A673 (cell line): ENCODE results near the gene ZFHX2. TPM values are rescaled to one million over a fixed set of nuclear protein-coding genes. Genes with fewer than 3 reads are reported as not detected.

Experiments used
- BruUV-seq: library from RNA; stranded (reverse); fragments of 400-500 nt; replicated peaks from 2 replicates; lab custom pipeline; 2021; lab: Mats Ljungman, UMichigan
- CTCF ChIA-PET: fragments of 300-600 bp; sonication (Branson Sonifier 250); formaldehyde crosslinking; loops from one replicate; lab custom pipeline; 2022; ENCODE audit warnings: antibody characterized with exemption; lab: Charles Lee
- POLR2A ChIA-PET: fragments of 300-600 bp; sonication (Branson Sonifier 250); formaldehyde crosslinking; loops from one replicate; lab custom pipeline; 2022; ENCODE audit warnings: antibody characterized with exemption; ENCODE audit not compliant: low non-redundant PET; lab: Charles Lee
- DNase-seq: peaks from one replicate; pipeline ENCODE4 v3.0.0-alpha.2; 2015; ENCODE audit warnings: low spot score
- H3K27ac ChIP-seq: fragments of 200-600 bp; sonication (generic); 2 replicates; pipeline ENCODE4 v1.5.1; 2016; ENCODE audit warnings: mixed run types, low read depth, mild to moderate bottlenecking, mixed read lengths, antibody characterized with exemption, low read length; ENCODE audit not compliant: poor library complexity, severe bottlenecking
- H3K27me3 ChIP-seq: fragments of 200-600 bp; sonication (generic); replicated peaks from 2 replicates; pipeline ENCODE4 v1.6.1; 2017; ENCODE audit warnings: mixed run types, low read depth, mild to moderate bottlenecking, mixed read lengths, antibody characterized with exemption, low read length; ENCODE audit not compliant: insufficient read depth, poor library complexity
- H3K36me3 ChIP-seq: fragments of 200-600 bp; sonication (generic); 2 replicates; pipeline ENCODE4 v1.6.1; 2016; ENCODE audit warnings: mixed run types, mild to moderate bottlenecking, mixed read lengths, antibody characterized with exemption, low read length; ENCODE audit not compliant: insufficient read depth, poor library complexity, severe bottlenecking
- H3K4me1 ChIP-seq: fragments of 200-600 bp; sonication (generic); 2 replicates; pipeline ENCODE4 v1.6.1; 2017; ENCODE audit warnings: mixed run types, mild to moderate bottlenecking, mixed read lengths, antibody characterized with exemption, low read length; ENCODE audit not compliant: insufficient read depth, poor library complexity, severe bottlenecking
- H3K4me3 ChIP-seq: fragments of 200-600 bp; sonication (generic); 2 replicates; pipeline ENCODE4 v1.5.1; 2016; ENCODE audit warnings: low read depth, mixed run types, mild to moderate bottlenecking, mixed read lengths, low read length; ENCODE audit not compliant: poor library complexity, severe bottlenecking
- H3K9me3 ChIP-seq: fragments of 200-600 bp; sonication (generic); 2 replicates; pipeline ENCODE4 v1.6.1; 2016; ENCODE audit warnings: mixed run types, low read depth, mild to moderate bottlenecking, mixed read lengths, antibody characterized with exemption, low read length; ENCODE audit not compliant: poor library complexity, severe bottlenecking
- EZH2 ChIP-seq: fragments of 200-600 bp; sonication (generic); IDR thresholded peaks from 2 replicates; pipeline ENCODE4 v1.6.1; 2017; ENCODE audit warnings: borderline replicate concordance, low read depth, mild to moderate bottlenecking, mixed read lengths, antibody characterized with exemption, low read length; ENCODE audit not compliant: poor library complexity, severe bottlenecking
- intact Hi-C: fragments of 100-400 bp; cut with micrococcal nuclease; formaldehyde crosslinking; loops from one replicate; pipeline ENCODE4 v1.10.0; 2022; ENCODE audit not compliant: unreplicated experiment
- total RNA-seq: library from RNA; stranded (reverse); gene quantifications from 2 replicates; pipeline ENCODE4 v1.2.3, GENCODE V29; 2021
- TF ChIP-seq, protein P1 (sequence below): fragments of 300-800, 200-600 bp; sonication (generic); conservative IDR thresholded peaks from 2 replicates; pipeline ENCODE4 v1.5.1; 2017; ENCODE audit warnings: low read depth, mild to moderate bottlenecking, antibody characterized with exemption, low read length, moderate library complexity, mixed read lengths

Gene ZFHX2
- total RNA-seq, 1 experiment from 2014 or later, result 4.8 TPM

DNA sequence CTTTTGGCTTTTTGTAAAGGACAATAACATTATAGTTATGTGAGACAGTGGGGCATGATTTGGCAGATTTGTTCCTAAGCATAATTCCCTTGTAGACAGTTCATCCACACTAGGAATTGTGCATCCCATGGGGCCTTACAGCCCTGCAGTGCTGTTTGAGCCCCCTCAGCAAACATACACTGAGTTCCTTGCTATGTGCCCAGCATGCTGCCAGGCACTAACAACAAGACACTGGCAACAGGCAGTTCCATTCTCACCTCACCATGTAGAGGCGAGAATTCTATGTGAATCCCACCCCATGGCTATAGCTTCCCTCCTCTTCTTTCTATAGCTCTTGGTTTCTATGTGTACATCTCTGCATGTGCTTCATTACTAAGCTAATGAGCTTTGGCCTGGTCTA lies 6.4 kb upstream of the ZFHX2 start:
- H3K27me3 ChIP-seq, result no peaks in the 10 kb centered on the region
- peaks cover 11% of the 10 kb centered on the region for H3K36me3 ChIP-seq
- peak overlapping the region; percentile 96 for H3K27ac ChIP-seq
- TF ChIP-seq EZH2, result no peak
- TF ChIP-seq, protein P1, sequence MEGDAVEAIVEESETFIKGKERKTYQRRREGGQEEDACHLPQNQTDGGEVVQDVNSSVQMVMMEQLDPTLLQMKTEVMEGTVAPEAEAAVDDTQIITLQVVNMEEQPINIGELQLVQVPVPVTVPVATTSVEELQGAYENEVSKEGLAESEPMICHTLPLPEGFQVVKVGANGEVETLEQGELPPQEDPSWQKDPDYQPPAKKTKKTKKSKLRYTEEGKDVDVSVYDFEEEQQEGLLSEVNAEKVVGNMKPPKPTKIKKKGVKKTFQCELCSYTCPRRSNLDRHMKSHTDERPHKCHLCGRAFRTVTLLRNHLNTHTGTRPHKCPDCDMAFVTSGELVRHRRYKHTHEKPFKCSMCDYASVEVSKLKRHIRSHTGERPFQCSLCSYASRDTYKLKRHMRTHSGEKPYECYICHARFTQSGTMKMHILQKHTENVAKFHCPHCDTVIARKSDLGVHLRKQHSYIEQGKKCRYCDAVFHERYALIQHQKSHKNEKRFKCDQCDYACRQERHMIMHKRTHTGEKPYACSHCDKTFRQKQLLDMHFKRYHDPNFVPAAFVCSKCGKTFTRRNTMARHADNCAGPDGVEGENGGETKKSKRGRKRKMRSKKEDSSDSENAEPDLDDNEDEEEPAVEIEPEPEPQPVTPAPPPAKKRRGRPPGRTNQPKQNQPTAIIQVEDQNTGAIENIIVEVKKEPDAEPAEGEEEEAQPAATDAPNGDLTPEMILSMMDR, result no peak
- peaks cover 8% of the 10 kb centered on the region for H3K4me1 ChIP-seq
- no peak for DNase-seq
- H3K4me3 ChIP-seq, result no peak overlapping the region
- no TSS peak for BruUV-seq
- ChIA-PET CTCF (interaction anchor here (0.9 to 3.3 kb wide), 2 partner anchors 76 to 79 kb away, joined by 3 to 29 read pairs; no protein-coding TSS in a partner anchor), POLR2A (no interaction called here)
- intact Hi-C loops, result loop anchor here (2.0 kb wide), 1 partner anchor 229 kb away; no protein-coding TSS in a partner anchor
- H3K9me3 ChIP-seq, result no peaks in the 10 kb centered on the region

GRCh38 chr14:23557521-23557920 lies 6.0 kb upstream of the ZFHX2 start:
- BruUV-seq, result no TSS peak
- Histone ChIP-seq H3K4me3 (no peak overlapping the region), H3K4me1 (peaks cover 8% of the 10 kb centered on the region), H3K9me3 (no peaks in the 10 kb centered on the region), H3K36me3 (peaks cover 11% of the 10 kb centered on the region), H3K27ac (peak overlapping the region; percentile 96), H3K27me3 (no peaks in the 10 kb centered on the region)
- intact Hi-C loops, result no loop called here
- ChIA-PET POLR2A (no interaction called here), CTCF (interaction anchor here (0.9 to 3.3 kb wide), 3 partner anchors 76 to 79 kb away, joined by 3 to 29 read pairs (median 4); no protein-coding TSS in a partner anchor)
- no peak for DNase-seq
- no peak for TF ChIP-seq EZH2
- TF ChIP-seq, protein P1, result no peak

DNA sequence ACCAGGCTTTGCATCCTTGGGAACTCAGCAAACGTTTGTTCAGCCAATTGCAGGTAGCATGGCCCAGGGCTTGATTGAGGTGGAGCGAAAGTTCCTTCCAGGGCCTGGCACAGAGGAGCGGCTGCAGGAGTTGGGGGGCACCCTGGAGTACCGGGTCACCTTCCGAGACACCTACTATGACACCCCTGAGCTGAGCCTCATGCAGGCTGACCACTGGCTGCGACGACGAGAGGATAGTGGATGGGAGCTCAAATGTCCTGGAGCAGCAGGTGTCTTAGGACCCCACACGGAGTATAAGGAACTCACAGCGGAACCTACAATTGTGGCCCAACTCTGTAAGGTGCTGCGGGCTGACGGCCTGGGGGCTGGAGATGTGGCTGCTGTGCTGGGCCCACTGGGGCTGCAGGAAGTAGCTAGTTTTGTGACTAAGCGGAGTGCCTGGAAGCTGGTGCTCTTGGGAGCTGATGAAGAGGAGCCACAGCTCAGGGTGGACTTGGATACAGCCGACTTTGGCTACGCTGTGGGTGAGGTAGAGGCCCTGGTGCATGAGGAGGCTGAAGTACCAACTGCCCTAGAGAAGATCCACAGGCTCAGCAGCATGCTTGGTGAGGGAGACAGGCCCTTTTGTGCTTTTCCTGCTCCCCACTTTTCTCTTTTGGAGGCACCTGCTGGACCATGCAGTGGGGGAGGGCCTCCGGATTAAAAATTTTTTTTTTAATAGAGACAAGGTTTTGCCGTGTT lies 5.3 kb upstream of the ZFHX2 start:
- no peaks in the 10 kb centered on the region for H3K9me3 ChIP-seq
- H3K27ac ChIP-seq, result peak overlapping the region; percentile 96
- no TSS peak for BruUV-seq
- peaks cover 11% of the 10 kb centered on the region for H3K36me3 ChIP-seq
- intact Hi-C loops, result no loop called here
- ChIA-PET CTCF (interaction anchor here (1.2 kb wide), 1 partner anchor 78 kb away, joined by 4 read pairs; no protein-coding TSS in a partner anchor), POLR2A (no interaction called here)
- DNase-seq, result no peak
- TF ChIP-seq, protein P1, result no peak
- no peak for TF ChIP-seq EZH2
- H3K27me3 ChIP-seq, result no peaks in the 10 kb centered on the region
- H3K4me3 ChIP-seq, result peak overlapping the region; percentile 74
- H3K4me1 ChIP-seq, result peaks cover 8% of the 10 kb centered on the region
